Limb (tissue), 2 donors: ENCODE data around the gene FA2H.
A peak's percentile ranks its signal among the peaks of the same experiment; 100 is the strongest.

Source experiments
- DNase-seq, 2 donors: peaks; one replicate each; pipeline ENCODE4 v3.0.0-alpha.2; 2016; ENCODE audit errors: extremely low spot score in 2 of 2

Gene FA2H

GRCh38 chr16:74744566-74744965 lies 30.1 kb downstream of the FA2H start:
- no peak for DNase-seq

GRCh38 chr16:74743668-74744299 lies 30.8 kb downstream of the FA2H start:
- DNase-seq: peak in 1 of 2 donors; percentile 32

GRCh38 chr16:74743045-74743667 lies 31.5 kb downstream of the FA2H start:
- DNase-seq: no peak

DNA sequence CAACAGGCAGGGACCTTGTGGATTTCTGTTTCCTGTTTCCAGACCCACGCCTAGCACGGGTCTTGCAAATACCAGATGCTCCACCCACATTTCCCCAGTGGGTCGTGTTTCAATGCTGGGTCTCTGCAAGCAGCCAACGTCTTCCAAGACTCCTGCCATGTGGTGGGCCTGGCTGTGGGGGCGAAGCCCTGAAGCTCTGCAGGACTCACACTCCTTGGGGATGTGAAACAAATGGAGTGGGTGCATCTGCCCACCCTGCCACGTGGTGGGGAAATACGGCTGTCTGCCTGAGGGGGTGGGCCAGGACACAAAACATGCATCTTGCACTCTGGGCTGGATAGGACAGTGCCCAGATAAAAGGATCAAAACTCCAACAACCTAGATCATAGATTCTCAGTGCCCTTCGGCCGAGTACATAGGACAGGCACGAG lies 32.6 kb downstream of the FA2H start:
- DNase-seq: no peak

DNA sequence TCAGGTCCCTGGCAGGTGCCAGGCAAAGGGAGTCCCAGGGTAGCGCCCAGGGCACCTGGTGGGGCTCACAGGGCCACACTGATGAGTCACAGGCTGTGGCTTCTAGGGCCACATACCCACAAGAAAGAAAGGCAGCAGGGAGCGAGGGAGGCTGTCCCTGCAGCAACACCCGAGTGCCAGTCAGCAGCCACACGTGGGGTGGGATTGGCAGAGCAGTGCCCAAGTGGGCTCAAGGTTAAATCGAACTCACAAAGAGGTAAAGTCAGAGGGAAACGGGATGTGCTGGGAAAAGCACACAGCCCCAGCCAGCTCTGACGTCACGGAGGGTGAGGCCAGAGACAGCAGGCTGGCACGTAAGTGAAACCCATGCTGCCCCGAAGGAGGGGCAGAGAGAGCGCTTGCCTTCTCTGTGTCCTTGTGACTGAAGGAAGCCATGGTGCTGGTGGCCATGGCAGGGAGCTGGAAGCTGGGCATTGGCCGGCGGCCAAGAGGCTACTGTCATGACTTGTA lies 33.8 kb downstream of the FA2H start:
- DNase-seq: no peak

GRCh38 chr16:74739275-74739674 lies 35.3 kb downstream of the FA2H start:
- DNase-seq: no peak

DNA sequence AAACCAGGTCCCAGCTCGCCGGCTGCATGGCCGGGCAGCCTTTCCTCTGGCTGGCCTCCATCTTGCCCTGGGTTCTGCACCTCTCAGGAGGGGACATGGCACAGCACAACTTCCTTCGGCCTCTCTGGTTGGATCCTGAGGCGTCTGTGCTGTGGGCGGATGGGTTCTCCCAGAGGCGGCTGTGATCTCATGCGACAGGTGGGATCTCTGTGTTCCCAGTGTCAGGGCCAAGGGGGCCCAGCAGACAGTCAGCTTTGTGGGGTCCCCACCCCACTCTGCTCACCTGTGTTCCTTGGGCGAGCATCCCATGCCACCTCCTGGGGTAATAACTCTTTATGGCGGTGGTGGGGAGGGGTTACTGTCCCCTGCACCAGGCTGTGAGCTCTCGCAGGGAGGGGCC lies 35.8 kb downstream of the FA2H start:
- DNase-seq: no peak

- DNase-seq: no peak
Observed at GRCh38 chr16:74738113-74738541, 36.5 kb downstream of the FA2H start.

GRCh38 chr16:74737521-74737920 lies 37.1 kb downstream of the FA2H start:
- no peak for DNase-seq

DNA sequence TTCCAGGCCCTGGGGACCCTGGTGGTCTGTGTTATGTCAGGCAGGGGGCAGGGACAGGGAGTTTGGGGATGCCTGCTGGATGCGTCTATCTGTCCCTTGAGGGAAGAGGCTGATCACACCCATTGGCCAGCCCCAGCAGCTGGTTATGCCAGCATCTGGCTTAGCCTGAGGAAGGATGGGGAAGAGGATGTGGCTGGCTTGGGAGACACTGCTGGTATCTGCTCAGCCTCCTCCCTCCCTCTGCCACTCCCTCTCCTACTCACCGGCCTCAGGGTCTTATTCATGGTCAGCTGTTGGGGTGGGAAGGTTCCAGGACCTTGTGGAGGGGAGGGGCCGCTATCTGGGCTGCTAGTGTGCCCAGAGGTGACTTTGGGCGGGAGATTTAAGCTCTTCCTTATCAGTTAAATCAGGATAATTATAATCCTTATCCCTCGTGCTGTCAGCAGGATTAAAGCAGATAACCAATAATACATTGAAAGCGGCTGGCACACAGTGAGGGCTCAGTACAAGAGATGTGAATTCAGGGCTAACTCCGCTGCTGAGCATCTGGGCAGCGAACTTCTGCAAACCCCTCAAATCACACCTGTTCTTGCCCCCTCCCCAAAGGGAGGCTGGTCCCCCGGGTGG lies 38.0 kb downstream of the FA2H start:
- DNase-seq: no peak

- DNase-seq: no peak
Observed at GRCh38 chr16:74735554-74735953, 39.1 kb downstream of the FA2H start.

GRCh38 chr16:74735162-74735452 lies 39.5 kb downstream of the FA2H start:
- no peak for DNase-seq

DNA sequence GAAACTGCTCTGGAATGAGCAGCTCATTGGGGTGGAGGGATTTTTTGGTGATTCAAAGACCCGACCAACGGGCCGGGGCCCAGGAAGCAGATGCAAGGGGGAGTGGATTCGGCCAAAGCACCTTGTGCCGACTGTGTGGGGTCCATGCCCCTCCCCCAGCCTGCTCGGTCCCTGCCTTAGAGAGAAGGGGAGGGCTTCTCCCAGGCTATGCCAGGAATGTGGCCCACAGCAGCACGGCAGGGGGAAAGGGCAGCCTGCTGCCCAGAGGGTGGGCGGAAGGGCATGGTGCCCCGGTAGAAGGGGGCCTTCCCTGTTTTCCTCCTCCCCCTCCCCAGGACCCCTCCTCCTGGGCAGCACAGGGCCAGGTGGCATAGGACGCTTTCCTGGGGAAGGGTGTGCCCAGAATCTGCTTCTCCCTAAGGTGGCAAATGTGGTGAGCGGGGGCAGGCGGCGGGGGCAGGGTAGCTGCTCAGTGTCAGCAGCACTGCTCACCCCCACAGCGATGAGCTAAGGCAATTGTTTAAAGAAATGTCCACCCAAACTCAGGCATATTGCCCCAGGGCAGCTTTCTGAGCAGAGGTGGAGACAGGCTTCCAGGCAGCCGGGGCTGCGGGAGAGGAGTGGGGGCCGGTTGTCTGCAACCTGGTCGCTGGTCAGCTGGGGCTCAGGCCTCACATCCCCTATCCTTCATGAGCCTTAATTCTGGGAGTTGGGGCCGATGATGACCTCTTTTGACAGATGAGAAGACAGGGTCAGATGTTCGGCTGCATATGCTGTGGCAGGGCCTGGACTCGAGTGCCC lies 40.1 kb downstream of the FA2H start:
- no peak for DNase-seq

DNA sequence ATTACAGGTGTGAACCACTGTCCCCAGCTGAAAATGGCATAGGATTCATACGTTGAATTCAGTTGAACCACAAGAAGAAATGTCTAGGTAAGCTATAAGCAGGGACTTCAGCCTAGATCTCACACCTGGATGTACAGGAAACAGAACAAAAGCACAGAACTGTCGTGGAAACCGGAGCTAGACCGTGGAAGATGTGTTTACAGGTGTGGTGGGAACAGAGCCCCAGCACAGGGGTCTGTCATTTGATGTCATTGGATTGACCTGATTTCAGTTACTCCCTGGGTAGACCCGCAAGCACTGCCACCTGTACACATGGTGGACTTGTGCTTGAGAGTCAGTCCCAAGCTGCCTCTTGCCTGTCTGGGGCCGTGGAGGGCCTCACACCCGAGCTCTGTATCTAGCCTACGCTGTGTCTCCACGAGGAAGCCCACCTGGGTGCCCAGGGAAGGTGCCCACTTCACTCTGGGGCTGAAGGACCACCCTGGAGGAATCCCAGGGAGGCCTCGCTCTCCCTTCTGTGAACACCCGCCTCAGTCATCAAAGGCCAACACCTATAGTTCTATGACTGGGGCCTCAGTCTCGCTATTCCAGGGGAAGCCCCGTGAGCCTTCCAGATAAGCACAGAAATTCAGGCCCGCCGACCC lies 41.8 kb downstream of the FA2H start:
- DNase-seq: no peak

GRCh38 chr16:74731853-74732477 lies 42.7 kb downstream of the FA2H start:
- no peak for DNase-seq

DNA sequence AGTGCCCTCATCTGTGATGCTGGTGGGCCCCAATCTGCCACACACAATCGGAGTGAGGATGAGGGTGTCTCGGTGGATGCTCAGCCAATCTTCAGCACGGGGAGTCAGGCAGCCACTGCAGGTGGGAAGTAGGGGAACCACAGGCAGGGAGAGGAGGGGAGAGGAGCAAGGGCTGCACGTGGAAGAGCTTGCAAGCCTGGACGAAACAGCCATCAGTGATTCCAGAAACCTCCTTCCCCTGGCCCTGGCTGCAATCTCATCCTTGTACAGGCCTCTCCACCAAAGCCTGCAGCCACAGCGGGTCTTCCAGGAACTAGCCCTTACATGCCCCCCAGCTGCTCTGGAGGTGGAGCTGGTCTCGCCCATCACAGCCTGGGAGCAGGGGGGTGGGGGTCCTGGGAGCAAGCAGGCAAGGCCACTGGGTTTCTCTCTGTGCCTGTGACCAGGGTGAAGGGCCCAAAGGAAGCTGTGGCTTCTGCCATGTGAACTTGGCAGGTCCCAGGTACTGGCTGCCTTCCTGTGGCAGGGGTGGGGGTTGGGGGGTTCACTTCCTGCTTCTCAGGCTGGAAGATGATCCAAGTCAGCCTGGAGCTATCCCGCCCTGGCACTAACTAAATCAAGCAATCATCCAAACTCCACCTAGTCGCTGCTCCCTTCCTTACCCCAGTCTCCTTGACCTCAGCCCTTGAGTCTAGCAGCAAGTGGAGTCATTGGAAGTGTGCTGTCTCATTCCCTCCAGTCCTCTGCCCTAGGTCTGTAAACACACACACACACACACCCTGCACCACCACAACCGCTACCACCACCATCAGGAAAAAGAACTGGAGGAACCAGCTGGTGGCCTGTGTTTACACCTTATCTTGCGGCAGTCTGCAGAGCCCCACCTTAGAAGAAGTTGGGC lies 44.6 kb downstream of the FA2H start:
- no peak for DNase-seq

DNA sequence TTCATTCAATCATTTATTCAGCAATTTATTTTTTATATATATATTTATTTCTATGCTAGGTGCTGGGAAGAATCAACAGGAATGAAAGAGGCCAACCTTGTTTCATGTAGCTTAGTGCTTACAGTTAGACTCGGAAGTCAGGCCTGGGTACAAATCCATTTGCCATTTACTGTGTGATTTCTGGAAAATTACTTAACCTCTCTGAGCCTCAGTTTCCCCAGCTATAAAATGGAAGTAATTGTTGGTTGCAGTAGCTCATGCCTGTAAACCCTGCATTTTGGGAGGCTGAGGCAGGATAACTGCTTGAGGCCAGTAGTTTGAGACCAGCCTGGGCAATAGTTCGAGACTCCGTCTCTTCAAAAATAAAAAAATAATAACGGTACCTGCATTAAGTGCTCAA lies 46.7 kb downstream of the FA2H start:
- DNase-seq: no peak

DNA sequence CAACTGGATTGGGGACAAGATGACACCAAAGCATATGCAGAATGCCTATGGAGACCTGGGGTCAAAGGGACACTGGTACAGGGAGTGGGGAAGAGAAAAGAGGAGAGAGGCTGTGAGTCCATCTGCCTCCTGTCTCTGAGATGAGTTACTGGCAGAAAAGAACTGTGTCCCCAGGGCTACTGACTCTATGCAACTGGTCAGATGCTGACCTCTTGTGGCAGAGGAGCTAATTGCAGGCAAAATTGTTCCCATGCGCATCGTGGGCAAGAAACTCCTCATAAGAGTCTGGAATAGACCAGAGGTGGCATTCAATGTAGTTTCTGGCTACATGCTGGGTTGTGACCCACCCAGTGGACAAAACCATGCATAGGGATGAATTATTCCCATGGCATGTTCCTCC lies 47.9 kb downstream of the FA2H start:
- DNase-seq: no peak

DNA sequence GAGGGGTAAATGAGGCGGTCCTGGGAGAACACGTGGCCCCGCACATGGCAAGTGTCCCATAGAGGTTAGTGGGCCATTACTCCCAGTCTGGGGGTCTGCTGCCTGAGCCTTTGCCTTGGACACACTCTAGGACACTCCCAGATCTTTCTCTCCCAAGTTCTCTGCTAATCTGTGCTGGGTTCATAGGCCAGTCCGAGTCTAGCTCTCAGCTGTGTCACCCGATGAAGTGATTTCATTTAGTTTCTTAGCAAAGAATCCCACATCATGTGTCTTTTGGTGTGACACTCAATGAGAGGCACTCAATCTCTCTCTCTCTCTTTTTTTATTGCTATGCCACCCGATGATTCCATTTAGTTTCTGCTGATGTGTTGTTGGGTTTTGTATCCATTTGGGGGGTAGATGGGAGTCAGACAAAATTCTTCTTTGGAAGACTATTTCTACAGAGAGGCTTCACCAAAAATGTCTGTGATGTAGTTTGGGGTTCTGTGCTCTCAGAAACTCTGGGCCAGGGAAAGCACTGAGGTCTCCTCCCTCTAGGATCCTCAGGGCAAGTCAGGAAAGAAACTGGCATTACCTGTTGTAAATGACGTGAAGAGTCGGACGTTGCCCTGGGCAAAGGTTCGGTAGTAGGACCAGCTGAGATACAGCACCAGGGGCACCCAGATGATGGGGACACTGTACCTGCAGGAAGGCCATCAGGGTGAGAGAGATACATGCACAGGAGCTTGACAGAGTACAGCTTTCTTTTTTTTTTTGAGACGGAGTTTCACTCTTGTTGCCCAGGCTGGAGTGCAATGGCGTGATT lies 48.8 kb downstream of the FA2H start:
- no peak for DNase-seq
